ENCODE measurements around the gene TEAD2. TPM values are rescaled to one million over a fixed set of nuclear protein-coding genes. Genes with fewer than 3 reads are reported as not detected.
"Not testable (repeated sequence)": the region's sequence is repeated elsewhere in the genome, so short reads cannot be mapped to it uniquely, and the experiment has no call there.

TEAD2 gene
- total RNA-seq, 1 donor from 2014 or later: 5.3 TPM

DNA sequence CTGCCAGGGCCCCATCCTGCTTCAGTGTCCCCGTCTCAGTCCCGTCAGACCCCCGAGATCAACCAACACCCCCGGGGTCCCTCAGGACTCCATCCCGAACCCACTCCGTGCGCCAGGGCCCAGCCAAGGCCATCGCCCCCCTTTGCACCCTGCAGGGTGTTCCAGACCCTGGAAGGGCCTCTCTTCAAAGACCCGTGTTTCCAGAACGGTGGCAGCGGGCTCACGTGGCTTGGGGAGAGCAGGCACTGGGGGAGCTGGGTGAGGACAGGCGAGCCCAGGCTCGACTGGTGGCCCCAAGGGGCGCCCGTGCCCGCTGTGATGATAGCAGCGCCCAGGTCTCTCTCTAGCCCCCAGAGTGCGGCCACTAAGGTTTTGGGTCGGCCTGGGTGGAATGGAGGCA is 27.2 kb upstream of the TEAD2 start:
- no peak for DNase-seq (ENCODE audit: low spot score in 2 of 2)
- FAIRE-seq: no peak

DNA sequence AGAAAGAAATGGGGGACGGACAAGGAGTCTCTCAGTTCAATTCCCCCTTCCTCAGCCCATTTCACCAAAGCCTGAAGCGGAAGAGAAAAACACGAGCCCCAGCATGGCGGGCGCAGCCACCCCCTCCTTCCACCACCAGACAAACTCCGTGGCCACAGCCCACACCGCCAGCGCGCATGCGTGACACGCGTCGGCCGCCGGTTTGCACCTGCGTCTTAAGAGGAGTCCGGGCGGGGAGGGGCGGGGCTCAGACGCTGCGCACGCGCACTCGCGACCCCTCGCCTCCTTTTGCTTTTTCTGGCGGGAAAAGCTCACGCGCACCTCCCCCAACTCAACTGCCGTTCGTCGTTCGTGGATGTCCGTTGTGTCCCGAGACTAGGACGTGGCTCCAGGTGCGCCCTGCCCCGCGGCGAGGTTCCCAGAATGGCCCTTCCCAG is 25.7 kb upstream of the TEAD2 start, which contains the start of gene KASH5:
KASH5 (plus strand) TSS at position 314 of the 437 bp plus-strand sequence. CDS start 2,635 bp downstream, outside the sequence.
- no peak for FAIRE-seq
- peak; percentile 40 to 65 for DNase-seq (ENCODE audit: low spot score in 2 of 2)

DNA sequence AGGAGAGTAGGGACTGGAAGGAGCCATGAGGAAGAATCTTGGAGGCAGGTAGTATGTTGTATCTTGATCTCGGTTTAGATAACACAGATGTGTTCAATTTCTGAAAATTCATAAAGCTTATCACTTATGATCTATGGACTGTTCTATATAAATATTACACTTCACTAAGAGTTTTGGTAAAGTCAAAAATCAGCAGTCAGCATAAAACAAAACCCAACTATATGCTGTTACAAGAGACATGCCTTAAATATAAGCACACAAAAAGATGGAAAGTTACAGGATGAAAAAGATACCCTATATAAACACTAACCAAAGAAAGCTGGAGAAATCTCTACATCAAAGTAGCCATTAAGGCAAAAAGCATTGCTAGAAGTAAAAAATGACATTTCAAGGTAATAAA is 21.4 kb upstream of the TEAD2 start:
- FAIRE-seq: no peak
- DNase-seq (ENCODE audit: low spot score in 2 of 2): no peak

DNA sequence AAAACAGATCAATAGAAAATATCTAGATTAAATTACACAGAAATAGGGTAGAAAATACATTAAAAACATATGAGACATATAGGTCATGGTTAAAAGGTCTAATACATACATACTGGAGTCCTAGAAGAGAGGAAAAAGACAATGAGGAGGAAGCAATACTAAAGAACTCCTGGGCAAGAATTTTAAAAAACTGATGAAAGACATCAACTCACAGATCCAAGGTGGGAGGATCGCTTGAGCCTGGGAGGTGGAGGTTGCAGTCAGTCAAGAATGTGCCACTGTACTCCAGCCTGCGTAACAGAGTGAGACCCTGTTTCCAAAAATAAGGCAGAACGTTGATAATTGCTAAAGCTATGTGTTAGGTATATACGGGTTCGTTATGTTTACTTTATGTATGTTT is 20.4 kb upstream of the TEAD2 start:
- DNase-seq (ENCODE audit: low spot score in 2 of 2) (no peak), FAIRE-seq (no peak)

DNA sequence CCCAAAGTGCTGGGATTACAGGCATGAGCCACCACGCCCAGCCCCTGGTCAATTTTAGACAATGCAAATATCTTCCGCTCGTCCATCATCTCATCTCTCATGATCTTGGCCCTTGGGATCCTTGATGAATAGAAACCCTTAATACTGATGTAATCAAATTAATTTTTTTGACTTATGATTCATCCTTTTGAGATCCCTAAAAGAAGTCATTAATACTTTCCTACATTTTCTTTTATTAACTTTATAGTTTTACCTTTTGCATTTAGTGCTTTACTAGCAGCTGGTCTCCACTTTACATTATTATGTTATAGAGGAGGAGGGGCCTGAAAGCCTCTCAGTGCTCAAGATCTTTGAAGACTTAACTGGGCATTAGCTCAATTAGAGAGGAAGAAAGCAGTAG is 18.2 kb upstream of the TEAD2 start:
- FAIRE-seq (no peak), DNase-seq (ENCODE audit: low spot score in 2 of 2) (no peak)

DNA sequence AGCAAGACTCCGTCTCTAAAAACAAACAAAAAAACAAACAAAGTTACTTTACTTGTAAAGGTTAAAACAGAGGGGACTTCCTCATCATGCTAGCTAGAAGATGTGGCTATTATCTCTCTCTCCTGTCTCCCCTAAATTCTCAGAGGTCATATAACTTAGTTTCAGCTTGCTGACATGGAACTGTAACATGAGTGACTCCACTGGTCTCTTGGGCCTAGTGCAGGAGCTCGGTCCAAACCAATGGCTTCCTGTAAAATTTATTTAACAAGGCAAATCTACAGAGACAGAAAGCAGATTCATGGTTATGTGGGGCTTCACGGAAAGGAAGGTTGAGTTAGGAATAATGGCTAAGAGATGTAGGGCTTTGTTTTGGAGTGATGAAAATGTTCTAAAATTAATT is 16.3 kb upstream of the TEAD2 start:
- DNase-seq (ENCODE audit: low spot score in 2 of 2): no peak
- no peak for FAIRE-seq

DNA sequence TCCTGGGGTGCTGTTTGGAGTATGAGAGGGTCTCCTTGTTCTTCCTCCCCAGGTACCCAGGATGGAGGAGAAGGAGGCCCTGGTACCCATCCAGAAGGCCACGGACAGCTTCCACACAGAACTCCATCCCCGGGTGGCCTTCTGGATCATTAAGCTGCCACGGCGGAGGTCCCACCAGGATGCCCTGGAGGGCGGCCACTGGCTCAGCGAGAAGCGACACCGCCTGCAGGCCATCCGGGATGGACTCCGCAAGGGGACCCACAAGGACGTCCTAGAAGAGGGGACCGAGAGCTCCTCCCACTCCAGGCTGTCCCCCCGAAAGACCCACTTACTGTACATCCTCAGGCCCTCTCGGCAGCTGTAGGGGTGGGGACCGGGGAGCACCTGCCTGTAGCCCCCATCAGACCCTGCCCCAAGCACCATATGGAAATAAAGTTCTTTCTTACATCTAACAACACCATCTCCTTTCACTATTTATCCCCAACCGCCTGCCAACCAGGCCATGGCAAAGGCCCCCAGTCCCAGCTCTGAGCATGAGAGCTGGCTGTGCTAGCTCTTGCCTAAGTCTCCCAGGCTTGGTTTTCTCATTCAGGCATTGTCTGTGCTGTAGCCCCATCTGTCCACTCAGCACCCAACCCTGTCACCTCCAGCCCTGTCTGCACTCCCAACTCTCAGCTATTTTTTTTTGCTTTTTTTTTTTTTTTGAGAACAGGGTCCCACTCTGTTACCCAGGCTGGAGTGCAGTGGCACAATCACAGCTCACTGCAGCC is 12.6 kb upstream of the TEAD2 start:
- FAIRE-seq: no peak
- no peak for DNase-seq (ENCODE audit: low spot score in 2 of 2)

DNA sequence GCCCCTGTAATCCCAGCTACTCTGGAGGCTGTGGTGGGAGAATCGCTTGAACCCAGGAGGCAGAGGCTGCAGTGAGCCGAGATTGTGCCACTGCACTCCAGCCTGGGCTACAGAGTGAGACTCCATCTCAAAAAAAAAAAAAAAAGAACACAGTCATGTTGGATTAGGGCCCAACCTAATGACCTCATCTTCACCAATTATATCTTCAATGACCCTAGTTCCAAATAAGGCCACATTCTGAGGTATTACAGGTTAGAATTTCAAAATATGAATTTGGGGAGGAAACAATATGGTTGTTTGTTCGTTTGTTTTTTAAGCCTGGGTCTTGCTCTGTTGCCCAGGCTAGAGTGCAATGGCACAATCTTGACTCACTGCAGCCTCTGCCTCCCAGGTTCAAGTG is 11.0 kb upstream of the TEAD2 start:
- DNase-seq (ENCODE audit: low spot score in 2 of 2); FAIRE-seq: not testable (repeated sequence)

DNA sequence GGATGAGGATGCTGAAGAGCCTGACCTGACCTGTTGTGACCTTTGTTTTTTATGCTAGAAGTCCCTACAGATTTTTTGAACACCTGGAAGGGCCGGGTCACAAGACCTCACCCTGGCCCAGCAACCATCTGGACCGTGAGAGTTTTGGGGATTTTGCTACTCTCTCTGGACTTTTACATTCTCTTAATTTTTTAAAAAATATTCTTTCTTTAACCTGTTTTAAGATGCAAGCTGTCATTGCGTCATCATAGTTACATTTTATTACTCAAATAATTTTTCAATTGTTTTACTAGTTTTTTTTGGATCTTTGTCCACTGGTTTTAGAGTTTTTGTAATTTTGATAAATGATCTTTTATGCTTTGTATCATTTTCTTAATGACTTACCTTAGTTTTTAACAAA is 9.0 kb upstream of the TEAD2 start:
- DNase-seq (ENCODE audit: low spot score in 2 of 2) (no peak), FAIRE-seq (no peak)

DNA sequence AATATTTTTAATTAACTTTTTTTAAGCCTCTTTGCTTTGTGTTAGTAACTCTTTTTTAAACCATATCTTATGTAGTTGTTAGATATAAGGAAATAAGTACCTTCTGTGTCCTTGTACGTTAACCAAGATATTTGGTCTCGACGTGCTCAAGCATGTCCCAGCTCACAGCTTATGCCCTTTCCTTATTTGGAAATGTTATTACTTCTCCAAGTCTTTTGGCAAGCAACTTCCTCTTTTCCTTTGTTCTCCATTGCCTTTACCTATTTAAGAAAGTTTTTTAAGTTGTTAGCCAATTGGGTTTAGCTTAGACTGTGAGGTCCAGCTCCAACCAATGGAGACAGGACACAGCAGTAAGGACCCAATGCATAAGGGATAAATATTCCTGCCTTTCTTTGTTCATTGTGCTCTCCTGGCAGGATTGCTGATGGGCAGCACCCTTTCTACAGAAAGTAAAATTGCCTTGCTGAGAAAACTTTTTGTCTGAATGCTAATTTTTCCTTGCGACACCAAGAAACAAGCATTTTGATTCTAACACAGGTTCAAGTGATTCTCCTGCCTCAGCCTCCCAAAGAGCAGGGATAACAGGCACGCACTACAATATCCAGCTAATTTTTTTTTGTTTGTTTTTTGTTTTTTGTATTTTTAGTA is 6.6 kb upstream of the TEAD2 start:
- no peak for FAIRE-seq
- no peak for DNase-seq (ENCODE audit: low spot score in 2 of 2)

DNA sequence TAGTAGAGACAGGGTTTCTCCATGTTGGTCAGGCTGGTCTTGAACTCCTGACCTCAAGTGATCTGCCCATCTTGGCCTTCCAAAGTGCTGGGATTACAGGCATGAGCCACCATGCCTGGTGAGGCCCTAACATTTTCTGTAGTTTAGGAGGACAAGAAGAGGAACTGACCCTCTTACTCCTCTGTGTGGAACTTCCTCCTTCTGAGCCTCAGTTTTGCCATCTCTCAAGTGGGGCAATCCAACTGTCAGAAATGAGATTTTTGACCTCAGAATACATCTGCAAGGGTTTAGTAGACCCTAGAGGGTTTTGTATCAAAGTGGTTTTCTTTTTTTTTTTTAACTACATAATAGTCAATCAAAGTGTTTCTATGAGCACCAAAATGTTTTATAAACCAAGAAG is 3.9 kb upstream of the TEAD2 start:
- FAIRE-seq: no peak

DNA sequence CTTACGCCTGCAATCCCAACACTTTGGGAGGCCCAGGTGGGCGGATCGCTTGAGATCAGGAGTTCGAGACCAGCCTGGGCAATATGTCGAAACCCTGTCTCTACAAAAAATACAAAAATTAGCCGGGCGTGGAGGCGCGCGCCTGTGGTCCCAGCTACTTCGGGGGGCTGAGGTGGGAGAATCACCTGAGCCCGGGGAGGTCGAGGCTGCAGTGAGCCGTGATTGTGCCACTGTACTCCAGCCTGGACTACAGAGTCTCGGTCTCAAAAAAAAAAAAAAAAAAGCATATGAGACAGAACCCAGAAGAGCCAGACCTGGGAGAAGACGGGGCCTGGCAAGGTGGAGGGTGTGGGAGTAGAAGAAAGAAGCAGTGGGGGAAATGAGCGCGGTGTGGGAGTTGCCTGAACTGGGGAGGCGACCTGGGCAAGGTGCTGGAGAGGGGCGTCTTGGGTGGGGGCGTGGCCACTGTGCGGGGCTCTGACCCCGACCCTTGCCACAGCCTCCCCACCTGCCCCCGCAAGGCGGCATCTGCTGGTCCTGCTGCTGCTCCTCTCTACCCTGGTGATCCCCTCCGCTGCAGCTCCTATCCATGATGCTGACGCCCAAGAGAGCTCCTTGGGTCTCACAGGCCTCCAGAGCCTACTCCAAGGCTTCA is 2.0 kb upstream of the TEAD2 start:
- DNase-seq (ENCODE audit: low spot score in 2 of 2) (no peak), FAIRE-seq (no peak)

More for the DNA sequence above, 3.9 kb upstream of the TEAD2 start:
- no peak for DNase-seq (ENCODE audit: low spot score in 2 of 2)

DNA sequence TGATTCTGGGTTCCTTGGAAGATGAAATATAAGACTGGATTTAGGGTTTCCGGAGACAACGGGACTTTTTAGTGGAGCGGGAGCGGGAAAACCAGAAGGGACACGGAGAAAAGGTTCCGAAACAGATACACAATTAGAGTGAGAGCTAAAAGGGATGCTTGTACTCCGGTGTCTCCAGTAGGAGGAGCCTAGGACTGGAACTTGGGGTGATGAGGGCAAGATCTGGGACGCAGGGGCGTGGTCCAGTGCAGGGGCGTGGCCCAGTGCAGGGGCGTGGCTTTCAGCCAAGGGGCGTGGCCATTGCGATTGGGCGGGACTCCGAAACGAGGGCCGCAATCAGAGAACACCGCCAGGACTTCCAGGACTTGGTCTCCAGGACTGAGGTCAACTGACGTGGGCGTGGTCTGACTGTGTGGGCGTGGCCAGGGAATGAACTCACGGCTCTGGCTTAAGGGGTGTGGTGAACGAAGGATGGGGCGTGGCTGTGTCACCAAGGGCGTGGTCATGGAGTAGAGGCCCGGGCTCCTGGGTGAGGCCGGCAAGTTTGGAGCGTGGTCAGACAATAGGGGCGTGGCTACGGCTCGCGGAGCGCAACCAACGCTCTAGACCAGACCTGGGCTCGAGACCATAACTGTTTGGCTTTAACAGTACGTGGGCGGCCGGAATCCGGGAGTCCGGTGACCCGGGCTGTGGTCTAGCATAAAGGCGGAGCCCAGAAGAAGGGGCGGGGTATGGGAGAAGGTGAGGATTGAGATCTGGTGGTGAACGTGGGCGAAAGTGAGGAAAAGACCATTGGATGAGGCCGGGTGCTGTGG is 1.3 kb upstream of the TEAD2 start, which contains the start of gene DKKL1:
DKKL1 (plus strand) TSS at position 610 of the 815 bp plus-strand sequence; CDS start at position 732, 122 bp downstream.
- FAIRE-seq: no peak
- DNase-seq (ENCODE audit: low spot score in 2 of 2): peak; percentile 64 to 84

DNA sequence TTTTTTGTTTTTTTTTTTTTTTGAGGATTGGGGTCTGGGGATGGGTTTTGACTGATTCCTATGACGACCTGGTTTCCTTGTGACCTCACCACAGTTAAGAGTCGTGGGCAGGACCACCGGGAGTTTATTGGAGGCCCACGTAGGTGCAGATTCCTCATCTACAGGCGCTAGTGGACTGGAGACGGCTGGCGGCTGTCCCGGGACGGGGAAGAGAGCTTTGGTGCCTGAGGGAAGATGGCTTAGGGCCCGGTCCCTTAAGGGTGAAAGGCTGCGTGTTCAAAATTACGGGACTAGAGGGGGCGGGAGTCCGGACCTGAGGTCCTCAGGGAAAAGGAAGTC is 682 bp upstream of the TEAD2 start:
- DNase-seq (ENCODE audit: low spot score in 2 of 2) (no peak), FAIRE-seq (no peak)

DNA sequence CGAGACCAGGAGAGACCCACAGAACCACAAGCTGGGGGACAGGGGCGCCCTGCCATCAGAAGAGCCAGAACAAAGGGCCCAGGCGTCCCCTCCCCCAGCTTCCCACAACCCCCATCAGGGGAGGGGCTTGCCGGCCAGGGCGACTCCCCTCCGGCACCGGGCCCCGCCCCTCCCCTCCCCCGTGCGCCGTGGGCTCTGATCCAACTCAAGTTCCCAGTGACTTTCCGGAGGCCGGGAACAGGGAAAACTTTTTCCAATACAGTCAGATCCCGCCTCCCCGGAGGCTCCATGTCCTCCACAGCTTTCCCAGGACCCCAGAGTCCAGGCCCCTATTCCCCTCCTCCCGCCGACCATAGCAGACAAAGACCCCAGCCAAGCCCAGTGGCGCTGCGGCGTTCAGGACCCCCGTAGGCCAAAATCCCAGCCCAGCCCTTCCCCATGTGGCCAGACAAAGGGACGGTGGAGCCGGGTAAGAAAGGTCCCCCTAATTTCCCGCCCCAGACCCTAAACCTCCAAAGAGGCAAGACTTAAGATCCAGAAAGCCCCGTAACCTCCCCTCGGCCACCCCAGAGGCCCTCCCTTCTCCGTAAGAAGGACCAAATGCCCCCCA is 673 bp downstream of the TEAD2 start:
- FAIRE-seq (no peak), DNase-seq (ENCODE audit: low spot score in 2 of 2) (peak; percentile 55 to 68)

DNA sequence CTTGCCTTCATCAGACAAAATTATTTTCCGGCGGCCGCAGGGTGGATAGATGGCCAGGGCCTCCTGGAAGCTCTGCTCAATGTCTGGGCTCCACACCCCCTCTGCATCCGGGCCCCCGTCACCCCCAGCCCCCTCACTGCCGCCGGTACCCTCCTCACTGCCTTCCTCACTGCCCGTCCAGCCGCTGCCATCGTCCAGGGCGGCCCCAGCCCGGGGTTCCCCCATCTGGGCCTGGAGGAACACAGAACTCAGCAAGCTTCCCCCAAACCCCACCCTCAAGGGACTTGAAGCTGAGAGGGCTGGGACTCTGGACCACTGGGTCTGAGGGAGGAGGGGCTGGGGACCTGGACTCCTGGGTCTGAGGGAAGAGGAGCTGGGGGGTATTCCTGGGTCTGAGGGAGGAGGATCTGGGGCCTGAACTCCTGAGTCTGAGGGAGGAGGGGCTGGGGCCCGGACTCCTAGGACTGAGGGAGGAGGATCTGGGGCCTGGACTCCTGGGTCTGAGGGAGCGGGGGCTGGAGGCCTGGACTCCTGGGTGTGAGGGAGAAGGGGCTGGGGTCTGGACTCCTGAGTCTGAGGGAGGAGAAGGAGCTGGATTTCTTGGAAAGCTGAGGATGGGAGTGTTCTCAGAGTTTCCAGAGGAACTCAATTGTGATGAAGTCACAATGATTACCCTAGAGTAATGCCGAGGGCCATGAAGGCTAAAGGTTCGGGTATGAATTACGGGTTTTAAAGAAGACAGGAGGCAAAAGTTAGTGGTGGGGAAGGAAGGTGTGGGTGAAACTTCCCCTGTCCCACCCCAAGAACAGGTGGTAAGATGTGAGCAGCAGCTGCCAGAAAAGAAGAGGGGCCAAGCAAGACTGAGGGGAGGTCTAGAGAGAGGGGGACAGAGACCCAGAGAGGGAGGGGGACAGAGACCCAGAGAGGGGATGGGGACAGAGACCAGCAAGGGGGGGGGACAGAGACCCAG is 2.1 kb downstream of the TEAD2 start:
- FAIRE-seq (no peak), DNase-seq (ENCODE audit: low spot score in 2 of 2) (no peak)

DNA sequence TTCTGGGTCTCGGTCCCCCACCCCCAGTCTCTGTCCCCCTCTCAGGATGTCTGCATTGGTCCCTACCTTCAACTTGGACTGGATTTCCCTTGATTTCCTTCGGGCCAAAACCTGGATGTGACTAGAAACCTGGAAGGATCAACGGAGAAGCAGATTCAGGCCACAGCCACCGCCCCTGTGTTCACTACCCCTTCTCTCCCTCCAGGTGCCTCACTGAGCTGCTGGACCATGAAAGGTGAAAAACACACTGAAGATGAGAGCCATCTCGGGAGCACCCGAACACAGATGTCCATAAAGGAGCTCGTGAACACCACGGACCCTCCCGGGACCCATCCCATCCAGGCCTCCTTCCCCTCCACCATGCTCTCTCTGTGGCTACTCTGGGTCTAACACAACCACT is 5.0 kb downstream of the TEAD2 start:
- DNase-seq (ENCODE audit: low spot score in 2 of 2) (no peak), FAIRE-seq (no peak)

DNA sequence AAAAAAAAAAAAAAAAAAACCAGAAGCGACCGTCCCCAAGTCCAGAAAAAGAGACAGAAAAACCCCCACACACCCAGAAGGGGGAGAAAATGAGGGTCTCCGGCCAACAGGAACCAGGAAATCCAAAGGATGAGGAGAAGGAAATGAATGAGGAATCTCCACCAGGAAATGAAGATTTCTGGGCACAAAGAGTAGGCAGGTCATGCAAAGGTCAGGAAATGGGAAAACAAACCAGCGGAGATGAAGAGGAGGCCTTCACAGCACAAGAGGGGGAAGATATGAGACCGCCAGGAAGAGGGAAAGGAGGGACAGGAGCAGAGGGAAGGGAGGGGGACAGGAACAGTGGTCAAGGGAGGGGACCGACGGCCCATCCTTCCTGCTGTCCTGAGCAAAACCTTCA is 5.8 kb downstream of the TEAD2 start:
- FAIRE-seq: no peak
- no peak for DNase-seq (ENCODE audit: low spot score in 2 of 2)

DNA sequence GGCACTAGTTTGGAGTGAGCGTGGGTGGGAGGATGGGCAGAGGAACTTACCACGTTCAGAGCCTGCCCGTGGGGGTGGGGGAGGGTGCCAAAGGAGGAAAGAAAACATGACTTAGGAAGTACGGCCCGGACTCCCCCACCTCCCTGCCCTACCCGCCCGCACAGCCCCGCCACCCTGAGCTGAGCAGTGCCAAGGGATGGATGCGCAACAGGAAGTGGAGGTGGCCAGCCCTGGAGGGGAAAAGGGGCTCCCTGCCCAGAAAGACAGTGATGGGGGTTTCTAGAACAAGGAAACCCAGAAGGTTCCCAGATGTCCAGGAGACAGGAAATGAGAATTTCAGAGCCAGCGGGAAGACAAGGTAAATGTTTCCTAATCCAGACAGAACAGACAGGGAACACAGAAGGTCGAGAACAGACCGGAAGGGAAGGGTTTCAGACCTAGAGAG is 6.3 kb downstream of the TEAD2 start:
- DNase-seq (ENCODE audit: low spot score in 2 of 2) (no peak), FAIRE-seq (no peak)

Data from frontal cortex (tissue), 4 donors.